GM10847 (cell line): ENCODE measurements around the gene SEC24C.

Source experiments
- POLR2A ChIP-seq: IDR thresholded peaks from 2 replicates; pipeline ENCODE4 v1.6.1; 2011; ENCODE audit not compliant: insufficient read length; ENCODE audit errors: extremely low read depth

Gene SEC24C

GRCh38 chr10:73808021-73808815, 64.0 kb downstream of the SEC24C start:
- TF ChIP-seq POLR2A, result no peak

DNA sequence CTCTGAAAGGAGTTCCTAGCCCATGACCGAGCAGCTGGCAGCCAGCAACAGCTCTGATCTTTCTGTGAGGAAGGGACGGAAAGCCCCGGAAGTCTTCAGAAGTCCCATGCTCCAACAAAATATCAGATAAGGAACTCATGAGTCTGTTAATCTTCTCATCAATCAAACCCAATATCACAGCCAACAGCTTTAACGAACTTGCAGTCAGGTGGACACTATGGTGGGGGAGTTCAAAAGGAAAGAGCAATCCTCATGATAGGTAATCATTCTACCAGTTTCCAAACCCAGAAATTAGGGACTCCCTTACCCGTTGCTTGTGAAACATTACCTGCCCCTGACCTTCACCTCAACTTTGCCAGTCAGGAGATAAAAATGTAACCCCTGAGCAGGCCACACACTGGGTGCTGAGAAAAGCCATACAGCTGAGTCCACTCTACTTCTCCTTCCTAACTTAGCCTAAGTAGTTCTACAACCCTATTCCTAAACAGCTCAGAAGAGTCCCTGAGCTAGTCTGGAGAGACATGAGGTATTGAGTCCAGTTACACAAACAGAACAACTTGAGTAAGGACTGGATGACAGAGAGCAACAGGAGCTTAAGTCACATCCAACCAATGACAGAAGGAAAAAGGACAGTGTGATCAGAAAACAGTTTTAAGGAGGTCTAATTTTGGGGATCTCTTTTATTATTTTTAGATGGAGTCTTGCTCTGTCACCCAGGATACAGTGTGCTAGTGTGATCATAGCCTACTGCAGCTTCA, 65.1 kb downstream of the SEC24C start:
- no peak for TF ChIP-seq POLR2A

GRCh38 chr10:73810358-73810734, 66.2 kb downstream of the SEC24C start:
- no peak for TF ChIP-seq POLR2A

DNA sequence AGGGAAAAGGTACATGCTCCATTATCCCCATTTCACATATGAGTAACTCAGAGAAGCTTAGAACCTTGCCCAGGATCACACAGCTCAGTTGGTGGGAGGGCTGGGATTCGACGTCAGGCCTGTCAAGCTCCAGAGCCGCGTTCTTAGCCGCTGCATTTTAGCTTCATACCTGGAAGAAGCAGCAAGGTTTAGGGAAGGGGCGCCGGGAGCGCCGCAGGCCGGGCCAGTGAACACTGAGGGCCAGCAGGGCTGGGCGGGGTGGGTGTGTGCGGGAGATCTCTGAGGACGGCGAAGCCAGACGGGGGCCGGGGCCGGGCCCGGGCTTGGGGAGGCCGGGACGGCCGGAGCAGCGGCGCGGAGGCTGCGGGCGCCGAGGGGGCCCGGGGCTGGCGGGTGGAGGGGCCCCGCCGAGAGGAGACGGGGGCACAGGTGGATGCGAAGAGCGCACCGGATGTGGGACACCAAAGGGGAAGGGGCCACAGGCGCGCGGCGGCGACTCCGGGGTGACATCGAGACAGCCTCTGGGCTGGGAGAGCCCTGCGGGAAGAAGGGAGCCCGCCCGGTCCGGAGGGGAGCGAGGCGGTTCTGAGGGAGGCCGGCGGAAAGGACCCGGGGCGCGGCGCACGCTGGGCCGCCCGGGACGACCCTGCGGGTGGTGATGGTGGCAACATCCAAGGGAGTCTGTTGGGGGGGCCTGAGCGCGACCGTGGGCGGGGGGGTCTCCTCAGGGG, 66.7 kb downstream of the SEC24C start:
- no peak for TF ChIP-seq POLR2A

DNA sequence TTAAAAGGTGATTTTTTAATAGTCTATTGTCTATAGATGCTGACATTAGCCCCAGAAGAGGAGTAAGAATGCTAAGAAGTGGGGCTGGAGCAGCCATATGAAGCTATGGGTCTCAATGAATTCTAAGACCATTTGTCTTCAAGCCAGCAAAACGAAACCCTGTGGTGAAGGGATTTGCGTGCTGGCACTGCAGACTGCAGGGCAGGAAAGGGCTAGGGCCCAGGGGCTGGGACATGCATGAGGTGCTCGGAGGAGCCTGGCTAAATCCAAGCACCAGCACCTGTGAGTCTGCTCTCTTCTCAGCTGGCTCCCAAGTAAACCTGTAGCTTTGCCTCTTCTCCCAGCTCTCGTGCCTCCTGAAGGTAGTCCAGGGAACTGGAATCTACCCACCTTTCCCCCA, 68.5 kb downstream of the SEC24C start:
- no peak for TF ChIP-seq POLR2A

GRCh38 chr10:73813333-73813732, 69.2 kb downstream of the SEC24C start:
- TF ChIP-seq POLR2A, result no peak

DNA sequence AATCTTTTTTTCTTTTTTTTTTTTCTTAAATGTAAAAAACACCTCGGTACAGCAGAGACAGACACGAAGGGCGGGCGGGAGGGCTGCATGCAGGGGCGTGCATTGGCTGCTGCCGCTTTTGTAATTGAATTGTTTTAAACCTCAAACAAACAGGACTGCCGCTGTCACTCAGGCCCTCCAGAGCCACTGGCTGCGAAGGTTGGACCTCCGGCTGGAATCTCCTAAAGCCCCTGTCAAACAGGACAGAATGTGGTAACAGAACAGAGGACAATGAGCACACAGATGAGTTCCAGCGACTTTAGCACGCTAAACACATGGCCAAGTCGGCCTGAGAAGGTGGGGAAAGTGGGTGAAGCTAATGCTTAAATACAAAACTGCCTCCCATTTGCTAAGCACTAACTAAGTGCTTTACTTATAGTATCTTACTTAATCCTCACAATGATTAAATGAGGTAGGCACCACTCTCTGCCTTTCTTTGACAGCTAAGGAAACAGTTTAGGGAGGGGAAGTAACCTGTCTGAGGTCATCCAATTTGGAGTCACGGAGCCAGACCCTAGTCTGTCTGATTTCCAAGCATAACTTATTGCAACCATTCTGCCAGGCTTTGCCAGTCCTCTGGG, 70.2 kb downstream of the SEC24C start:
- TF ChIP-seq POLR2A, result no peak

DNA sequence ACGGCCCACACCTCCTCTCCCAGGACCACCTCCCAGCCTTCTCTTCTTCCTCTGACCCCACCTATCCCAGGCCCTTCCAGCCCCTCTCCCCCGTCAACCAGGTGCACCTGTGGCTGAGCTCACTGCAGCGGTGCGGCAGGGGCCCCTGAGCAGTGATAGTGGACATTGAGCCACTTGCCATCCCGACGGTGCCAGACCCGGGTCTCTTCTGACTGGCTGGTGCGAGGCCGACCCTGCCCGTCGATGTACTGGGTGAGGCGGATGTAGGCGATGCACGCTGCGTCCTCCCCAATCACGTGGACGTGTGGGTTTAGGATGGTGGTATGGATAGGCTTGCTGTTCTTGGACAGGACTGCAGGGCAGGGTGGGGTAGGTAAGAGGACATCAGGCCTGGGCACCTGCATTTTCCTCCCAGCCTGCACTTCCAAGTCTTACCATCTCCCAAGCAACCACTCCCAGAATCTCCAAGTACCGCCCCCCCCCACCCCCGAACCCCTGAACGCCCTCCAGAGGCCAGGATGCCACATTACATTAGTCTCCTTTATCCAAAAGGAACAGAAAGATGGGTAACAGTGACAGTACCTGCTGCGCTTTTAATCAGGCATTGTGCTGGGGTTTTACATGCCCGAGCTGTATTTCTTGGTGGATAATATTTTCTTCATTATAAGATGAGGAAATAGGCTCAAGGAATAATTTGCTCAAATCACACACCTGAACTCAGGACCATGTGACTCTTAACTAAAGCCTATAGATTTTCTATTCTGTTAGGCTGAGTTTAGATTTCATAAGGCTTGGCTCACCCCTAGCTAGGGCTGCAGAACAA, 70.9 kb downstream of the SEC24C start:
- no peak for TF ChIP-seq POLR2A

DNA sequence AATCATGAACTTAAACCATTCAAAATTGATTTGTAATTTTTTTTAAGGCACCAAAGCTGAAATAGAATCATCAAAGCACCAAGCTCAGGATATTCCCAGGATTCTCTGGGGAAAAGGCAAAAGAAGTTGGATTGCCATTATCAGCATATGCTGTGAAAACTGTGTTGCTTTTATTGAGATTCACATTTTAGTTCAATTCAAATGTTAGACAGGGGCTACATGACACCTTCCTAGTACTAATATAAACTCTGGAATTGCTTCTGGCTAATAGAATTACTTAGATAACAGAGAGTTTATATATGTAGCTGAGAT, 71.5 kb downstream of the SEC24C start:
- TF ChIP-seq POLR2A, result no peak

- TF ChIP-seq POLR2A, result no peak
Observed at GRCh38 chr10:73816917-73817729, 73.0 kb downstream of the SEC24C start.

DNA sequence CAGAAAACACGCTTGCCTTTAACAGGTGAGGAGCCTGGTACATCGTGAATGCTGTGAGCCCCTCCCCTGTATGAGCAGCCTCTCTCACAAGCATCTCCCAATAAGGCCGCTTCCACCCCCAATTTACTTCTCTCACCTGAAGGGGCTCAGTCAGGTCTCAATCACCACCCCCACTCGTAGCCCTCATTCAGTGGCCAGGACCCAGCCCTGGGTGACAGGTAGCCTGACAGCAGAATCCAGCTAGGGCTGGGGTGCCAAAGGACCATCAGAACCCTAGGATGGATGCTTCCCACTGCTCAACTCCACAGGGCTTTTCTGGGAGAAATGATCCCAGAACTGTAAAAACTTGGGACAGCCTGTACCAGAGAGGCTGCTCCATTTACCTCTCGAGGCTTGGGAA, 73.7 kb downstream of the SEC24C start:
- TF ChIP-seq POLR2A, result no peak

DNA sequence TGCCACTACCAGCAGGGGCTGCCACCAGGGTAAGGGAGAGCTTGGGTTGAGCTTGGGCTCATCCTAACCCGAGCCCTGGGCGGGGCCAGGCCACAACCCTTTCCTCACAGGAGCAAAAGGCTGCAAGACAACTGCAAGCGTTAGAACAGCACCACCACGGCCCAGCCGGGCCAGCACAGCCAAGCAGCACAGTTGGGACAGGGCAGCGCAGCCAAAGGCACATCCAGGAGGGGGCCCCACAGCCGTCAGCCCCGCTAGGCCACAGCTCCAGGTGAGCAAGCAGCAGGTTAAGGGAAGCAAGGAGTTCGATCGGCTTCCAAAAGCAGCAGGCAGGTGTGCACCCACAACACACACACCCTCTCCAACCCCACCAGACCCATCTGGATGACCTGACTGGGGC, 74.2 kb downstream of the SEC24C start:
- TF ChIP-seq POLR2A, result no peak

DNA sequence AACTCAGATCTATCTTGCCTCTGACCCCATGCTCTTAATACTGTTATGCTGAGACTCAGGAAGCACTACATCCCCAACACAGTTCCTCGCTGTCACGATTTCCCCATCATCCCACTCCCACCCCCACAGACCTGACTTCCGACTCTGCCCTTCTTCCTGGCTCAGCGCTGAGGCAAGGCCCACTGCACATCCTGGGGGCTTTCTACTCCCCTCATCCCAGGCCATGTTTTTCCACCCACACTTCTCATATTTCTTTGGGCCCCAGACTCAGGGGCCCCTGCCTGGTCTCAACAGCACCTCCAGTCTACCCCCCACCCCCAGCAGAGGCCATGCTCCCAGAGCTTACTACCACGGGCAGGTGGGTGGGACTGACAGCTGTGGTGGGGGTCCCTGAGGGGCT, 74.9 kb downstream of the SEC24C start:
- no peak for TF ChIP-seq POLR2A

DNA sequence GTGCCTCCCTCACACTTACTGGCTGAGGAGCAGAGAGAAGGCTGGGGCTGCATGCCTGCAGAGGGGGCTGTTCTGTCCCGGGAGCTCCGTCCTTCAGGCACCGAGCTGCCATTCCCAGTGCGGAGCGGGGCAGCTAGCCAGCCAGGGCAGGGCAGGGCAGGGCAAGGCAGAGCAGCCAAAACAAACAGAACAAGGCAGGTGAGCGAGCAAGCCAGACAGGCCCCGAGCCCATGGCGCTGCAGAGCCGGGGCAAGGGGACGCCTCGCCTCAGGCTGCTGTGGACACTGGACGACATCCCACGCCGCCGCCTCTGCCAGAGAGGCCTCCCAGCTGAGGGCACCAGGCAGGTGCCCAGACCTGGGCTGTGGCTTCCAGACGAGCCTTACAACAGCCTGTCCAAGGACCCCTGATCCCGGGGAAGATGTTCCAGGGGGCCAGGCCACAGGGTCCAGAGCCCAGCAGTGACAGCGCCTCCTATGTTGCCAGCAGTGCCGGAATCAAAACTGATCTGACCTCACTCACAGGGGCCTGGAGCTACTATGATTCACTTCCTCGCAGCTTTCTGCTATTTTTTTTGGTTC, 75.4 kb downstream of the SEC24C start:
- TF ChIP-seq POLR2A, result no peak
